ENCODE results near the gene COL9A1. TPM values are rescaled to one million over a fixed set of nuclear protein-coding genes. Genes with fewer than 3 reads are reported as not detected.
"Not testable (repeated sequence)": the region's sequence is repeated elsewhere in the genome, so short reads cannot be mapped to it uniquely, and the experiment has no call there.

The COL9A1 gene
- total and polyA plus RNA-seq, 11 donors, result 0.09 to 1.7 (median 0.37) TPM; not detected in 2

DNA sequence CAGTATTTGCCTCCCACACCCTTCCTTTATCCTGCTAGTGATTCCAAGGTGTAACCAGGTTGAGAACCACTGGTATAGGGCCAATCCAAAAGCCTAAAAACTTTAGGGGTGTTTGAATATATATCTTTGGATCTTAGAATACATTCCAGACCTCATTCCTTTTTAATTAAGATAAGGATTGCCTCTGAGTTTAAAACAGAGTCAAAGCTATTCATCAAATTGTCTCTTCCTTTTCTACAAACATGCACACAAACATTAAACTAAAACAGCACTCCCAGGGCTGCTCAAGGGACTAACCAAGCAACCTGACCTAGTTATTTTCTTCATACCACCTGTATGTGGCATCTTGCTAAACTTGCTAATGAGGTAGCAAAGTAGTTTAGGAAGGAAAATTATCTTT, 22.1 kb upstream of the COL9A1 start:
- TF ChIP-seq, protein P1, sequence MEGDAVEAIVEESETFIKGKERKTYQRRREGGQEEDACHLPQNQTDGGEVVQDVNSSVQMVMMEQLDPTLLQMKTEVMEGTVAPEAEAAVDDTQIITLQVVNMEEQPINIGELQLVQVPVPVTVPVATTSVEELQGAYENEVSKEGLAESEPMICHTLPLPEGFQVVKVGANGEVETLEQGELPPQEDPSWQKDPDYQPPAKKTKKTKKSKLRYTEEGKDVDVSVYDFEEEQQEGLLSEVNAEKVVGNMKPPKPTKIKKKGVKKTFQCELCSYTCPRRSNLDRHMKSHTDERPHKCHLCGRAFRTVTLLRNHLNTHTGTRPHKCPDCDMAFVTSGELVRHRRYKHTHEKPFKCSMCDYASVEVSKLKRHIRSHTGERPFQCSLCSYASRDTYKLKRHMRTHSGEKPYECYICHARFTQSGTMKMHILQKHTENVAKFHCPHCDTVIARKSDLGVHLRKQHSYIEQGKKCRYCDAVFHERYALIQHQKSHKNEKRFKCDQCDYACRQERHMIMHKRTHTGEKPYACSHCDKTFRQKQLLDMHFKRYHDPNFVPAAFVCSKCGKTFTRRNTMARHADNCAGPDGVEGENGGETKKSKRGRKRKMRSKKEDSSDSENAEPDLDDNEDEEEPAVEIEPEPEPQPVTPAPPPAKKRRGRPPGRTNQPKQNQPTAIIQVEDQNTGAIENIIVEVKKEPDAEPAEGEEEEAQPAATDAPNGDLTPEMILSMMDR (IDR thresholded peaks at IDR 0.05), result no peak
- TF ChIP-seq POLR2A (IDR thresholded peaks at IDR 0.05), result no peak
- Histone ChIP-seq H3K27ac (no peak overlapping the region), H3K4me1 (peaks cover 0 to 4% (median 0%) of the 10 kb centered on the region in 12 donors), H3K36me3 (no peaks in the 10 kb centered on the region), H3K27me3 (no peaks in the 10 kb centered on the region), H3K9me3 (no peaks in the 10 kb centered on the region), H3K4me3 (no peak overlapping the region)
- ATAC-seq (no peak), DNase-seq (no peak)
- intact Hi-C loops (cut with DNase I), result no loop called here

DNA sequence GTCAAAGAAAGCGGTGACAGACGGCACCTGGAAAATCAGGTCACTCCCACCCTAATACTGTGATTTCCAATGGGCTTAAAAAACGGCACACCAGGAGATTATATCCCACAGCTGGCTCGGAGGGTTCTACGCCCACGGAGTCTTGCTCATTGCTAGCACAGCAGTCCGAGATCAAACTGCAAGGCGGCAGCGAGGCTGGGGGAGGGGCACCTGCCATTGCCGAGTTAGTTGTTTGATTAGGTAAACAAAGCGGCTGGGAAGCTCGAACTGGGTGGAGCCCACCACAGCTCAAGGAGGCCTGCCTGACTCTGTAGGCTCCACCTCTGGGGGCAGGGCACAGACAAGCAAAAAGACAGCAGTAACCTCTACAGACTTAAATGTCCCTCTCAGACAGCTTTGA, 14.9 kb upstream of the COL9A1 start:
- not testable (repeated sequence) for H3K4me1 ChIP-seq, DNase-seq, H3K36me3 ChIP-seq, H3K9me3 ChIP-seq, H3K4me3 ChIP-seq, H3K27ac ChIP-seq, H3K27me3 ChIP-seq, ATAC-seq
- intact Hi-C loops (cut with DNase I), result loop anchor here in 3 of 10 donors (10.0 kb wide), 3 partner anchors 567 to 697 kb away; no protein-coding TSS in a partner anchor
- WGBS, 4 donors, result 87 to 92% (median 91%) methylated on average over 12 of the region's 12 CpGs

DNA sequence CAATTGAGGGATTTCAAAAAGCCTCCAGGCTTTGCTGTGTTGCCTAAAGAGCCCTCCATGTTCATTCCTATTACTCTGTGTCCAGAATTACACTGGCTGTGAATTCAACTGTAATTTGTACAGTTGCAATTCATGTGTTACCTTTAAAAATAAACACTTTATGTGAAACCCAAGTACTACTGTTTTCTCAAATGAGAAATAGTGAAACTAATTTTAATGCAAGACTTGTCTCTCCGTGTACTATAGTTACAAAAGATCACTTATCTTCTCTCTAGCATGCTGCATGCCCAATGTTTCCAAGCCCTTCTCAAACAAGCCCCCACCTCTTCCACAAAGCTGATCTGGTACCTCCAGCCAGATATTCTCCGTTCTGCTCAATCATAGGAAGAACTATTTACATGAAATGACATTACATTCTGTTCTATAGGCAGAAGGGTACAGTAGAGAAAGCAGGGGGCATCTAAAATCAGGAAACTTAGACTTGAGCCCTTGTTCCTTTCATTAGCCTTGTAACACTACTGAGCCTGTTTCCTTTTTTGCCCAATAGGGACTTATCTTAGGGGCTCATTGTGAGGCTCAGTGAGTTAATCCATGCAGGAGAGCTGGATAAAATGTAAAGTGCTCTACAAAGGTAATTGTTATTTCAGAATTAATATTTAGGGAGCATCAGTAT, 12.3 kb upstream of the COL9A1 start:
- Histone ChIP-seq H3K4me1 (no peaks in the 10 kb centered on the region), H3K36me3 (no peaks in the 10 kb centered on the region), H3K27ac (no peak overlapping the region), H3K4me3 (no peak overlapping the region), H3K27me3 (peaks cover 0 to 8% (median 0%) of the 10 kb centered on the region in 9 donors), H3K9me3 (no peaks in the 10 kb centered on the region)
- intact Hi-C loops (cut with DNase I), result loop anchor here in 3 of 10 donors (10.0 kb wide), 3 partner anchors 570 to 700 kb away; no protein-coding TSS in a partner anchor
- TF ChIP-seq POLR2A (IDR thresholded peaks at IDR 0.05), result no peak
- TF ChIP-seq, protein P1 (IDR thresholded peaks at IDR 0.05), result no peak
- no peak for ATAC-seq
- 31 to 59% (median 50%) methylated on average over 2 of the region's 2 CpGs for WGBS, 4 donors
- DNase-seq, result no peak

DNA sequence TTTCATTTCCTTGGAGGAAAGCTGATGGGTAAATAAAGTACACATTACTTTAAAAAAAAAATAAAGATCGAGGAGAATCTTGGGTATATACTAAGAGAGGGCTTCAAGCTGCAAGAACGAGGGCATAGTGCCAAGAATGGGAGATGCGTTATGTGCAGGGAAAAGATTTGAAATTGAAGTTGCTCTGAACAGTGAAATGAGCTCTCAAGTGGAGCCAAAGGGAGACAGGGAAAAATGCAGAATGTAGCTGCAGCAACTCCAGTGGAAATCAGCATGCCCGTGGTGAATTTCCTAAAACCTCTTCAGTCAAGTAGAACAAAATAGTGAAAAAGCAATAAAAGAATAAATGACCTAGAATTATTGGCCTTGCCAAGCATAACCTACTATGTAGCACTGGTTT, 11.4 kb upstream of the COL9A1 start:
- no peaks in the 10 kb centered on the region for H3K36me3 ChIP-seq
- no peak for ATAC-seq
- no peak for TF ChIP-seq POLR2A (IDR thresholded peaks at IDR 0.05)
- TF ChIP-seq, protein P1 (IDR thresholded peaks at IDR 0.05), result no peak
- H3K4me1 ChIP-seq, result no peaks in the 10 kb centered on the region
- no peak overlapping the region for H3K4me3 ChIP-seq
- WGBS, 4 donors, result 31 to 38% (median 35%) methylated on average over 4 of the region's 4 CpGs
- peak in 1 of 5 donors; percentile 13 for DNase-seq
- H3K27ac ChIP-seq, result no peak overlapping the region
- H3K27me3 ChIP-seq, result peaks cover 0 to 9% (median 0%) of the 10 kb centered on the region in 9 donors
- H3K9me3 ChIP-seq, result no peaks in the 10 kb centered on the region
- intact Hi-C loops (cut with DNase I), result loop anchor here in 8 of 10 donors (5.0 to 10.0 kb wide), 6 partner anchors 53 to 701 kb away; no protein-coding TSS in a partner anchor
